ENCODE data around the gene DYRK3. TPM values are rescaled to one million over a fixed set of nuclear protein-coding genes. Genes with fewer than 3 reads are reported as not detected.
A peak's percentile ranks its signal among the peaks of the same experiment; 100 is the strongest.

Gene DYRK3
- total and polyA plus RNA-seq, 9 of the 15 experiments (the other 6 are each of a cell fraction or from before 2014, with no cell fraction given), result 4.5 to 33.7 (median 25.7) TPM

GRCh38 chr1:206685769-206686477 lies 50.6 kb downstream of the DYRK3 start (continued):
- TF ChIP-seq PBX2 (CRISPR knock-in tag; IDR thresholded peaks at IDR 0.05; ENCODE audit: low read depth) (no peak), PBX2 (tag; conservative IDR thresholded peaks at IDR 0.05; ENCODE audit: low read depth) (no peak), FOXA1 (IDR thresholded peaks at IDR 0.05; ENCODE audit: borderline replicate concordance) (no peak), TCF3 (CRISPR knock-in tag; IDR thresholded peaks at IDR 0.05) (no peak), ZNF695 (CRISPR knock-in tag; IDR thresholded peaks at IDR 0.05) (no peak), RCOR1 (IDR thresholded peaks at IDR 0.05; ENCODE audit: borderline replicate concordance in 1 of 2, low read depth in 2 of 2, low read length in 2 of 2) (no peak), TCF7 (IDR thresholded peaks at IDR 0.05; ENCODE audit: borderline replicate concordance) (no peak), IFI16 (CRISPR knock-in tag; IDR thresholded peaks at IDR 0.05) (no peak), ETV6 (IDR thresholded peaks at IDR 0.05; ENCODE audit: borderline replicate concordance in 1 of 2, low read depth in 2 of 2, low read length in 1 of 2) (peak in 1 of 2 experiments; percentile 3; a peak in 1 of 4 replicates), ETV6 (CRISPR knock-in tag; IDR thresholded peaks at IDR 0.05; ENCODE audit: borderline replicate concordance) (no peak), CLOCK (CRISPR knock-in tag; IDR thresholded peaks at IDR 0.05; ENCODE audit: borderline replicate concordance) (no peak), TAF7 (tag; IDR thresholded peaks at IDR 0.05) (0 out of 2 replicates have a peak, but pooled peaks have one; percentile 23), ZNF644 (tag; IDR thresholded peaks at IDR 0.05; ENCODE audit: low read depth) (no peak), BRF1 (IDR thresholded peaks at IDR 0.05; ENCODE audit: borderline replicate concordance, extremely low read depth, insufficient read length) (no peak), NUFIP1 (IDR thresholded peaks at IDR 0.05; ENCODE audit: partially characterized antibody) (no peak), CXXC5 (CRISPR knock-in tag; IDR thresholded peaks at IDR 0.05) (peak; percentile 36), PML (IDR thresholded peaks at IDR 0.05; ENCODE audit: low read length) (no peak), SPI1 (IDR thresholded peaks at IDR 0.05; ENCODE audit: borderline replicate concordance, low read depth, low read length) (peak; percentile 41; the same call in 1 of the 2 replicates), FOXK1 (CRISPR knock-in tag; IDR thresholded peaks at IDR 0.05; ENCODE audit: borderline replicate concordance) (no peak), E2F1 (CRISPR knock-in tag; IDR thresholded peaks at IDR 0.05) (no peak), PTBP1 (IDR thresholded peaks at IDR 0.05; ENCODE audit: low read depth, low read length) (no peak), THRAP3 (IDR thresholded peaks at IDR 0.05; ENCODE audit: borderline replicate concordance) (no peak), ESRRB (CRISPR knock-in tag; IDR thresholded peaks at IDR 0.05; ENCODE audit: borderline replicate concordance) (no peak)
